ENCODE results near the gene CCNJL.

CCNJL gene

DNA sequence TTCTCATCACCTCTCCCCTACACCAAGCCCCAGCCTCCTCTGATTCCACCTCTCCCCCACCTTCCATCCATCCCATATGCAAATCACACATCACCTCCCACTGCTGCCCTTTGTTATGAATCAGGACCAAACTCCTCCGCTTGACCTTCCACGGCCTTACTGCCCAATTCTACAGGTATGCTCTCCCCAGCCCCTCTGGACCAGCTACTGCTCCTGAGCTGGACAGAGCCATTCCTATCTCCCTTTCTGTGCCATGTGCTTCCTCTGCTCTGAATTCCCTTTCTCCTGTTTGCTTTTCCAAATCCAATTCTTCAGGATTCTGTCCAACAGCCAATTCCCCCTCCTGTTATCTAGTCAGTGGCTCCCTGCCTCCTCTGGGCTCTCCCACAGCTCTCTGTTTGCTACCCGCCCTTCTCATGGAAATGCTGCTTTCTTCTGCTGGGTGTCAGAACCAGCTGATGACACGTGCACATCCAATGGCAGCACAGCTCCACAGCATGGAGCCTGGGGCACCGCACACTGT lies 74.7 kb downstream of the CCNJL start:
- TF ChIP-seq, protein P1, sequence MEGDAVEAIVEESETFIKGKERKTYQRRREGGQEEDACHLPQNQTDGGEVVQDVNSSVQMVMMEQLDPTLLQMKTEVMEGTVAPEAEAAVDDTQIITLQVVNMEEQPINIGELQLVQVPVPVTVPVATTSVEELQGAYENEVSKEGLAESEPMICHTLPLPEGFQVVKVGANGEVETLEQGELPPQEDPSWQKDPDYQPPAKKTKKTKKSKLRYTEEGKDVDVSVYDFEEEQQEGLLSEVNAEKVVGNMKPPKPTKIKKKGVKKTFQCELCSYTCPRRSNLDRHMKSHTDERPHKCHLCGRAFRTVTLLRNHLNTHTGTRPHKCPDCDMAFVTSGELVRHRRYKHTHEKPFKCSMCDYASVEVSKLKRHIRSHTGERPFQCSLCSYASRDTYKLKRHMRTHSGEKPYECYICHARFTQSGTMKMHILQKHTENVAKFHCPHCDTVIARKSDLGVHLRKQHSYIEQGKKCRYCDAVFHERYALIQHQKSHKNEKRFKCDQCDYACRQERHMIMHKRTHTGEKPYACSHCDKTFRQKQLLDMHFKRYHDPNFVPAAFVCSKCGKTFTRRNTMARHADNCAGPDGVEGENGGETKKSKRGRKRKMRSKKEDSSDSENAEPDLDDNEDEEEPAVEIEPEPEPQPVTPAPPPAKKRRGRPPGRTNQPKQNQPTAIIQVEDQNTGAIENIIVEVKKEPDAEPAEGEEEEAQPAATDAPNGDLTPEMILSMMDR (conservative IDR thresholded peaks at IDR 0.05), result no peak
- no peak overlapping the region for H3K27ac ChIP-seq

DNA sequence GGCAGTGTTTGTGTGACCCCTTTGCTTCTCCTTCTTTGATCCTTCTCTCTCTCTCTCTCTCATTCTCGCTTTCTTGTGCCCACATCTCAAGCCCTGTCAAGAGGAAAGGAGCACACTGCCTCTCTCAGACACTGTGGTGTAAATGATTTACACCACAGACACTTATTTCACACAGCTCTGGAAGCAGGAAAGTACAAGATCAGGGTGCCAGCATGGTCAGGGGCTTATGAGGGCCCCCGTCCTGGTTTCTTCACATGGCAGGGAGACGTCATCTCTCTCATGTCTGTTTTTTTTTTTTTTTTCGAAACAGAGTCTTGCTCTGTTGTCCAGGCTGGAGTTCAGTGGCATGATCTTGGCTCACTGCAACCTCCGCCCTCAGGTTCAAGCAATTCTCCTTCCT lies 76.6 kb downstream of the CCNJL start:
- H3K27ac ChIP-seq, result no peak overlapping the region

DNA sequence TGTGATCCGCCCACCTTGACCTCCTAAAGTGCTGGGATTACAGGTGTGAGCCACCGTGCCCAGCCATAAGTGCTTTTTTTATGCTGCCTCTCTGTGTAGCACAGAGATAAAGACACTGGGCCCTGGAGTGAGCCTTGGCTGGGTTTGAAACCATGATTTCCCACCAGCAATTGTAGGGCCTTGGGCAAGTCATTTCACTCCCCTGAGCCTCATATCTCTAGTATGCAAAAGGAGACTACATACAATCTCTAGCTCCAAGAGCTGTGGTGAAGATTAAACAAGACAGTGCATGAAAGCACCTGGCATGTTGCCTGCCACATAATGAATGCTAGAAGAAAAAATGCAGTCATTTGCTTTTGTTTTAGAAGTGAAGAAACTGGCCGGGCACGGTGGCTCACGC lies 79.1 kb downstream of the CCNJL start:
- TF ChIP-seq, protein P1 (conservative IDR thresholded peaks at IDR 0.05), result no peak
- no peak overlapping the region for H3K27ac ChIP-seq

More for the DNA sequence above, 76.6 kb downstream of the CCNJL start:
- TF ChIP-seq, protein P1 (conservative IDR thresholded peaks at IDR 0.05), result no peak

DNA sequence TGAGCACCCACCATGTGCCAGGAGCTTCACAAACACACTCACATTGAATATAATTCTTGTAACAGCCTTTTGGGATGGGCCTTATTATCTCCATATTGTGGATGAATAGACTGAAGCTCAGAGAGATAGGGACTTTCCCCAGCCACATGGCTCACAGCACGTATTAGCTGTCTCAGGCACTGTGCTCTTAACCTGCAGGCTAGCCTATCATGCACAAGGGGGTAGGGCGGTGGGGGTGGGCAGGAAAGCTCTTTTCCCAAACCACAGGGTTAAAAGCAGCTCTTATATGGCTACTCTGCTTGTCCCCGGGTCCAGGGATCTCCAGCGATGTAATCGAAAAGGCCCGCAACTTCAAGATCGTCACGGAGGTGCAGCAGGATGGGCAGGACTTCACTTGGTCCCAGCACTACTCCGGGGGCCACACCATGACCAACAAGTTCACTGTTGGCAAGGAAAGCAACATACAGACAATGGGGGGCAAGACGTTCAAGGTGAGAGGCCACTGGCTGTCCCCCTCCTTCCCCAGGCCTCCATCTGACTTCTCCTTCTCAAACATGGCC lies 80.5 kb downstream of the CCNJL start:
- H3K27ac ChIP-seq, result no peak overlapping the region
- TF ChIP-seq, protein P1 (conservative IDR thresholded peaks at IDR 0.05), result no peak

DNA sequence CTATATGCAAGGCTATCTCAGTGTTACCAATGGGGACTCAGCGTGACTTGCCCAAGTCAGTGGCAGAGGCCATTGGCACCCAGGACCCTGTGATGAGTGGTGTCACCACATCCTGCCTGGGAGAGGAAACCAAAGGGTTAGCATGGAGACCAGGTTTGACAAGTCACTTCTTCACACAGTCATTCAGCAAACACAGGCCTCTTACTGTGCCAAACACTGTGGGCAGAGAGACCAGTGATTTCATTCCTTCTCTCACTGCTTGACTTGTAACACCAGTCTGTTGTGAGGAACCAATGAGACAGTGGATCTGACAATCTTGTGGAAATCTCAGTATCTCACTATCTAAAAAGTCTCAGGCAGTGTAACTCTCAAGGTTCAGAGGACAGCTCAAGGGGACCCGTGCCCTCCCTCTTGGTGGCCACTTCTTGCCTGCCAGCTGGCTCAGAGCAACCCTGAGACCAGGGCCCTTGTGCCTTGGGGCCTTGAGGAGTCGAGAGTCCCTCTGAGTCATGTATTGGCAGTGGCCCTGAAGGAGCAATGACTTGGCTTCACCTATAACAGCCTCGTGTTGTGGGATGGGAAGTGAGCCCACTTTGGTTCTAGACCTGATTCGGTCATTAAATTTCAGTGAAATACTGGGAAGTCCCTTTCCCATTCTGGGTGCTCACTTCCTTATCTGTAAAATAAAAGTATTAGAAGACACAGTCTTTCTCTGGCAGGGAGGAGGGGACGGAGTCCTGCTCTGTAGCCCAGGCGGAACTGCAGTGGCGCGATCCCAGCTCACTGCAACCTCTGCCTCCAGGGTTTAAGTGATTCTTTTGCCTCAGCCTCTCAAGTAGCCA lies 81.5 kb downstream of the CCNJL start:
- H3K27ac ChIP-seq, result no peak overlapping the region
- TF ChIP-seq, protein P1 (conservative IDR thresholded peaks at IDR 0.05), result no peak

DNA sequence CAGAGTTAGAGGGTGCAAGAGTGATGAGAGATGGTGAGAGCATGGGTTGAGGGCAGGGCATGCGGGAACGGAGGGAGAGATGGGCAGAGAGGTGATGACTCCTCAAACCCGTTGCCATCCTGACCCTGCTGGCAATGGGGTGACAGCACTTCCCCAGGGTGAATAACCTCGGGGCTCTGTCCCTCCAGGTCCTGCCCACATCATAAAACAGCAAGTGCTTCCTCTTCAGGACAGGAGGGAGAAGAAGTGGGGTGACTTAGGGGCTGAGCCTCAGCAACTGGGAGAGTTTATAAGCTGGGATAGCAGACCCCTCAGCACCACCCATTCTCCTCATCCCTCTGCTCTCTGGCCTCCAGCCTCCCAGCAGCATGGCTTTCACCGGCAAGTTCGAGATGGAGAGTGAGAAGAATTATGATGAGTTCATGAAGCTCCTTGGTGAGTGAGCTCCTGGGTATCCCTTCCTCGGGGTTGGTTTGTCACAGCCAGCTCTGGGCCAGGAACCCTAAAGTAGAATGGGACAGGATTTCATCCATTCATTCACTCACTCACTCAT lies 83.1 kb downstream of the CCNJL start, which contains the start of gene FABP6:
FABP6 (plus strand) TSS at position 317 of the 553 bp plus-strand sequence; CDS start at position 369, 52 bp downstream.
- no peak within 1 kb of the TSS for H3K27ac ChIP-seq
- TF ChIP-seq, protein P1 (conservative IDR thresholded peaks at IDR 0.05), result no peak

DNA sequence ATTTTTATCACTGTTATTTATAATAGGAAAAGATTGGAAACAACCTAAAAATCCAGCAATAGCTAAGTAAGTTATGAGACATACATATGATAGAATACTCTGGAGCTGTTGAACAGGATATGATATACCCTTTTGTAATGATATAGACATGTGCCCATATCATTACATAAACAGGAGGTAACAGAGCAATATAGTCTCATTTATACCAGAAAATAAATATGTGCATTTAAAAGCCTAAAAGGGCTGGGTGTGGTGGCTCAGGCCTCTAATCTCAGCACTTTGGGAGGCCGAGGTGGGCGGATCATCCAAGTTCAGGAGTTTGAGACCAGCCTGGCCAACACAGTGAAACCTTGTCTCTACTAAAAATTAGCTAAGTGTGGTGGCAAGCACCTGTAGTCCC lies 85.4 kb downstream of the CCNJL start:
- TF ChIP-seq, protein P1 (conservative IDR thresholded peaks at IDR 0.05), result no peak
- no peak overlapping the region for H3K27ac ChIP-seq

All from VCaP (cell line).